SJSA1 (cell line): ENCODE results near the gene YJEFN3. TPM values are rescaled to one million over a fixed set of nuclear protein-coding genes. Genes with fewer than 3 reads are reported as not detected.

ENCODE experiments used
- DNase-seq, 2 experiments: peaks; one replicate each; pipeline ENCODE4 v3.0.0-alpha.2; 2015 to 2020; ENCODE audit warnings: low spot score in 2 of 2, low read depth in 1 of 2
- H3K27ac ChIP-seq: fragments of 250-450 bp; sonication (Bioruptor Pico); 2 replicates; pipeline ENCODE4 v1.5.1; 2020; ENCODE audit warnings: mild to moderate bottlenecking, moderate library complexity
- H3K27me3 ChIP-seq: fragments of 250-450 bp; sonication (Bioruptor Pico); replicated peaks from 2 replicates; pipeline ENCODE4 v1.5.1; 2020; ENCODE audit warnings: mild to moderate bottlenecking, moderate library complexity
- H3K36me3 ChIP-seq: fragments of 250-450 bp; sonication (Bioruptor Pico); 2 replicates; pipeline ENCODE4 v1.5.1; 2020; ENCODE audit warnings: mild to moderate bottlenecking
- H3K4me1 ChIP-seq: fragments of 250-450 bp; sonication (Bioruptor Pico); replicated peaks from 2 replicates; pipeline ENCODE4 v1.6.1; 2021; ENCODE audit warnings: mild to moderate bottlenecking
- H3K4me3 ChIP-seq: fragments of 250-450 bp; sonication (Bioruptor Pico); 2 replicates; pipeline ENCODE4 v1.5.1; 2020; ENCODE audit warnings: mild to moderate bottlenecking
- H3K9me3 ChIP-seq: fragments of 250-450 bp; sonication (Bioruptor Pico); replicated peaks from 2 replicates; pipeline ENCODE4 v1.5.1; 2020; ENCODE audit warnings: mild to moderate bottlenecking
- total RNA-seq: library from RNA; depleted of rRNA; stranded (reverse); fragments of >200 nt; shearing (Covaris generic); gene quantifications from 2 replicates; pipeline ENCODE4 v1.2.3, GENCODE V29; 2014

Gene YJEFN3
- total RNA-seq, 1 experiment from 2014 or later, result 1.8 TPM

DNA sequence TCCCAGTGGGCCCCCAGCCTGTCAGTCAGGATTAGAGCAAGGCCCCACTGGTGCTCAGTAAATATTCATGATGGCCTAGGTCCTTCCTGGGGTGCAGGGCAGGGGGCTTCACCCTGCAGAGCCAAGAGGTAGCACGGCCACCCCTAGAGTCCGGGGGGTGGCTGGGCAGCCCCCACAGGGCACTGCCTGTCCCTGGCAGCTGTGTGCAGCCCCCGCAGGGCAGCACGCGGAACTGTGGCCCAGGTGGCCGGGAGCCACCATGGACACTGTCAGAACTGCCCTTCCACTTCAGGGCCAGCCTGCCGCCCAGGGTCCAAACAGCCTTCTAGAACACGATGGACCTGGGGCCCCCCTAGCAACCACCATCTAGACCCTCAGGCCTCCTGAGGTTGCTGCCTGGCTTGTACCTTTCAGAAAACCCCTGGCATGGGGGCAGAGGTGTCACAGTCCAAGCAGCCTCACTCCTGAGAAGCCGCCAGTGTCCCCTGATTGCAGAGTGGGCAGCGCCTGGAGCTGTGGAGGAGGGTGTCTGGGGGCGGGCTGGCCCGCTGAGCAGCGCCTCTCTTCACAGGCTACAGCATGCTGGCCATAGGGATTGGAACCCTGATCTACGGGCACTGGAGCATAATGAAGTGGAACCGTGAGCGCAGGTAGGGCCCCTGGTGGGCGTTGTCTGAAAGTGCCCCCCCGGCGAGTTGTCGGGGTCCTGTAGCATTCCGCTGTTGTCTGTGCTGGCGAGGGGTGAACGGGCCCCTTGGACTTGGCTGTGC lies 2.9 kb upstream of the YJEFN3 start:
- Histone ChIP-seq H3K9me3 (no peaks in the 10 kb centered on the region), H3K36me3 (peaks cover 44% of the 10 kb centered on the region), H3K4me3 (no peak overlapping the region), H3K4me1 (no peaks in the 10 kb centered on the region), H3K27ac (no peak overlapping the region), H3K27me3 (no peaks in the 10 kb centered on the region)
- no peak for DNase-seq

DNA sequence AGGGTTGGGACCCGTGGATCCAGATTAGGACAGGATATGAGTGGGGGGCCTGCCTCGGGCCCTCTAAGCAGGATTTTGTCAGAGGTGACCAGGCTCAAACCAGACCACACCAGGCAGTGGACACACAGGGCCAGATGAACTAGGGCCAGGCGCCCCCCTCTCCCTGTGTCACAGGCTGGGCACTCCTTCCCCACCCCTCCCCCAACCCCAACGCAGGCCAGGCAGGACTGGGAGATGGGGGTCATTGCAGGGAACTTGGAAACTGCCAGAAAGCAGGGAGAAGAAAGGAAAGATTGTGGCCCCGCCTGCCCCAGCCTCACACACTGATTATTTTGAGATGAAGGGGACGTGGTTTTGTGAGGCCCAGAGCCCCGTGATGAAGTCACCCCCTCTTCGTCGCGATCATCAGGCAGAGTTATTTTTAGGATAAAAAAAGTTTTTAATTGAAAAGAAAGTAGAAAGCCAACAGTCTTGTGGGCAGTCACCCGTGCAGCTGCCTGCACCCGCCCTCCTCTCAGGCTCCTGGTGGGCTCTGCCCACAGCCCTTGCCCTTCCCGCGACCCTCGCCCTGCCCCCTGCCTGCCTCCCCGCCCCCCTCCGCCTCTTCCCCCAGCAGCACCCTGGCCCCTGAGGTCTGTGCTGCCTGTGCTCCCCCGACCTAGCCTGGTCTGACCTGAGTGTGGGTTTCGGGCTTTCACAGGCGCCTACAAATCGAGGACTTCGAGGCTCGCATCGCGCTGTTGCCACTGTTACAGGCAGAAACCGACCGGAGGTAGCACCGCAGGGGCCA lies 1.9 kb upstream of the YJEFN3 start:
- H3K36me3 ChIP-seq, result peaks cover 42% of the 10 kb centered on the region

DNA sequence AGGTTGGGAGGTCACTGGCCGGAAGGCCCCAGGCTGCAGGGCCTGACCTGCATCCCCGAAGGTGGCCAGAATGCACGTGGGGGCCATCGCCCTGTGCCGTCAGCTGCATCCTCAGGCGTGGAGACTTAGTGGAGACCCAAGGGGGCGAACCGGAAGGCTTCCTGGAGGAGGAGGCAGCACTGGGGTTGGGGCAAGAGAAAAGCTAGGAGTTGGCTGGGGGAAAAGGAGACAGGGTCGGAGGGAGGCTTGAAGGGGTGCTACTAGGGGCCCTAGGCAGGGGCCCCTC lies 1.4 kb upstream of the YJEFN3 start:
- Histone ChIP-seq H3K36me3 (peaks cover 42% of the 10 kb centered on the region), H3K27ac (no peak overlapping the region), H3K9me3 (no peaks in the 10 kb centered on the region), H3K4me1 (peaks cover 5% of the 10 kb centered on the region), H3K4me3 (no peak overlapping the region), H3K27me3 (no peaks in the 10 kb centered on the region)
- no peak for DNase-seq

More for the DNA sequence above, 1.9 kb upstream of the YJEFN3 start:
- Histone ChIP-seq H3K9me3 (no peaks in the 10 kb centered on the region), H3K27ac (no peak overlapping the region), H3K4me3 (no peak overlapping the region), H3K4me1 (no peaks in the 10 kb centered on the region), H3K27me3 (no peaks in the 10 kb centered on the region)
- no peak for DNase-seq

DNA sequence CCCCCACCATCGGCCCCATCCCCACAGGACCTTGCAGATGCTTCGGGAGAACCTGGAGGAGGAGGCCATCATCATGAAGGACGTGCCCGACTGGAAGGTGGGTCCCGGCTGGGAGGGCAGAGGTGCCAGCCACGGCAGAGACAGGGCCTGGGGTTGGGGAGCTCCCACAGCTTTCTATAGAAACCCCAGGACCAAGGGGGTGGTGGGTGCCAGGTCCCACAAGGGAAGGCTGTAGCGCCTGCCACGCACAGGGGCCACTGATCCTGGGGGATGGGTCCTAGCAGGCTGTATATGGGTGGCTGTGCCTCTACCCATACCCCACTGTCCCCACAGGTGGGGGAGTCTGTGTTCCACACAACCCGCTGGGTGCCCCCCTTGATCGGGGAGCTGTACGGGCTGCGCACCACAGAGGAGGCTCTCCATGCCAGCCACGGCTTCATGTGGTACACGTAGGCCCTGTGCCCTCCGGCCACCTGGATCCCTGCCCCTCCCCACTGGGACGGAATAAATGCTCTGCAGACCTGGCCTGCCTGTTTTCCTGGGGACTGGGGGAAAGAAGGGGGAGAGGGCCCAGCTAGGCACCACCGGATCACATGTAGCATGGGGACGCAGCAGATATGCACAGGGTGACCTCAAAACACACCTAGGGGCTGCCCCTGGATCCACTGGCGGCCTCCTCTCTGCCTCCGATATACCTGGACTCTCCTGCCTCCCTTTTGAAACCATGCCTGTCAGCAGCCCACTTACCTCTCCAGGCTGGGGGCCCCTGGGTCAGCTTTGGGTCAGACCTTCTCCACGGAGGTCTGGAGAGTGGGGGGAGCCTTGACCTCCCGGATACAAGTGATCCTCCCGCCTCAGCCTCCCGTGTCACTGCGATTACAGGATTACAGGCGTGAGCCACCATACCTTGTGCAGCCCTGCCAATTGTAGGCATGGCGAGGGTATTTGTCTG lies 761 bp upstream of the YJEFN3 start:
- DNase-seq, result no peak
- Histone ChIP-seq H3K9me3 (no peaks in the 10 kb centered on the region), H3K27ac (no peak overlapping the region), H3K27me3 (no peaks in the 10 kb centered on the region), H3K4me1 (peaks cover 6% of the 10 kb centered on the region), H3K36me3 (peaks cover 40% of the 10 kb centered on the region), H3K4me3 (no peak overlapping the region)

DNA sequence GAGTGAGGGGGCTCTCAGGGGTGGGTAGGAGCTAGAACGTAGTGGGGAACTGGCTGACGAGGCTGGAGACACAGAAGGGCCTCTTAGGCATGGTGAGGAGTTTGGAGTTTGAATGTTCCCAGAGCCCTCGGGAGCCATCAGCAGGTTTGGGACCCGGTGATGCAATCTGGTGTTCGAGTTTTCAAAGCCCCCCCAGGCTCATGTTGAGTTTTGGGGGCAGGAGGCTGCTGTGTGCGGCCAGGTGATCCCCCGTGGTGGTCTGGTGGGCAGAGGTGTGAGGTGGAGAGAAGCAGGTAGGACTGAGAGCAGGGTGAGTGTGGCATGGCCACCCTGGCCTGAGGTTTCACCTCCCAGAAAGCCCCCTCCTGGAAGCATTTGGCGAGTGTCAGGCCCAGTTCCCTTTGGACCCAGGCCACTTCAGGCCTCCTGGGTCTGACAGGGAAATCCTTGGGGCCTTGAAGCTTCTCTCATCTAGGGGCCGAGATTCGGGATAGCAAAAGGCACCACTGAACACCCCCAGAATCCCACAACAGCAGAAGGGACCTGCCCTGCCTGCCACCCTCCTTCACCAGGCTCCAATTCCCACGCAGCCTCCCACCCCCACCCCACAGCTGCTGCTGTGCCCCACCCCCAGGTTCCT lies 1.2 kb downstream of the YJEFN3 start:
- no peak for DNase-seq
- no peak overlapping the region for H3K27ac ChIP-seq

DNA sequence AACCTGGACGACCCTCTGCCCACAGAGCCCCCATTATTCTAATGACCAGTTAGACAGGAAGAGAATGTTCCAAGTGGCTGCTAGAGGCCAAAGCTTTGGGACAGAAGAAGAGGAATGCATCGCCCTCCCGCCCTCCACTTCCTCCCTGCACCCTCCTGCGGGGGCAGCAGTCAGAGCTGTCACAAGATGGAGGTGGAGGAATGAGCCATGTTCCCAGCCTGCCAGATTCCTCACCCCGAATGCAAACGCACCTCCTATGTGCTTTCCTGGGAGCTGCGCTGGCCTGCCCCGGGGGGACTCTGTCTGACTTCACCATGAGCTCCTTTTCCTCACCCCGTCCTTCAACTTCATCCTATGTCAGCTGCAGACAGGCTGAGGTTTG lies 1.7 kb downstream of the YJEFN3 start:
- Histone ChIP-seq H3K9me3 (no peaks in the 10 kb centered on the region), H3K27me3 (no peaks in the 10 kb centered on the region), H3K4me3 (no peak overlapping the region), H3K4me1 (peaks cover 6% of the 10 kb centered on the region), H3K27ac (no peak overlapping the region), H3K36me3 (peaks cover 33% of the 10 kb centered on the region)
- no peak for DNase-seq

More for the DNA sequence above, 1.2 kb downstream of the YJEFN3 start:
- H3K9me3 ChIP-seq, result no peaks in the 10 kb centered on the region
- H3K36me3 ChIP-seq, result peaks cover 34% of the 10 kb centered on the region
- H3K4me3 ChIP-seq, result no peak overlapping the region
- no peaks in the 10 kb centered on the region for H3K27me3 ChIP-seq
- H3K4me1 ChIP-seq, result peaks cover 6% of the 10 kb centered on the region

DNA sequence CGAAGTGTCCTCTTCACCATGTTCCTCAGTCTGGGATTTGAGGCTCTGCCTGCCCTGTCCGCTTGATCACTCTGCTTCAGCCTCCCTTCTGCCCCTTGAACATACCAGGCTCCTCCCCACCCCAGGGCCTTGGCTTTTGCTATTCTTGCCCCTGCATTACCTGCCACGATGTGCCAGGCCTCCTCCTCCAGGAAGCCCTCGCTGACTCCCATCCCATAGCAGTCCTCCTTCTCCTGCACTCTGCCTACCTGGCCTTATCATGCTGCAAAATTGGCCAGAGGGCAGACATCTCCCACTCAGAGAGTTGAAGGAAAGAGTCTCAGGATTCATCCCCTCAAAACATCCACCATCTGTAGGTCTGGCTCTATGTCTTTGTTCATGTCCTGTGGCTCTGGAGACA lies 2.2 kb downstream of the YJEFN3 start:
- peaks cover 6% of the 10 kb centered on the region for H3K4me1 ChIP-seq
- H3K9me3 ChIP-seq, result no peaks in the 10 kb centered on the region
- no peaks in the 10 kb centered on the region for H3K27me3 ChIP-seq
- H3K27ac ChIP-seq, result no peak overlapping the region
- DNase-seq, result no peak
- no peak overlapping the region for H3K4me3 ChIP-seq
- peaks cover 30% of the 10 kb centered on the region for H3K36me3 ChIP-seq

DNA sequence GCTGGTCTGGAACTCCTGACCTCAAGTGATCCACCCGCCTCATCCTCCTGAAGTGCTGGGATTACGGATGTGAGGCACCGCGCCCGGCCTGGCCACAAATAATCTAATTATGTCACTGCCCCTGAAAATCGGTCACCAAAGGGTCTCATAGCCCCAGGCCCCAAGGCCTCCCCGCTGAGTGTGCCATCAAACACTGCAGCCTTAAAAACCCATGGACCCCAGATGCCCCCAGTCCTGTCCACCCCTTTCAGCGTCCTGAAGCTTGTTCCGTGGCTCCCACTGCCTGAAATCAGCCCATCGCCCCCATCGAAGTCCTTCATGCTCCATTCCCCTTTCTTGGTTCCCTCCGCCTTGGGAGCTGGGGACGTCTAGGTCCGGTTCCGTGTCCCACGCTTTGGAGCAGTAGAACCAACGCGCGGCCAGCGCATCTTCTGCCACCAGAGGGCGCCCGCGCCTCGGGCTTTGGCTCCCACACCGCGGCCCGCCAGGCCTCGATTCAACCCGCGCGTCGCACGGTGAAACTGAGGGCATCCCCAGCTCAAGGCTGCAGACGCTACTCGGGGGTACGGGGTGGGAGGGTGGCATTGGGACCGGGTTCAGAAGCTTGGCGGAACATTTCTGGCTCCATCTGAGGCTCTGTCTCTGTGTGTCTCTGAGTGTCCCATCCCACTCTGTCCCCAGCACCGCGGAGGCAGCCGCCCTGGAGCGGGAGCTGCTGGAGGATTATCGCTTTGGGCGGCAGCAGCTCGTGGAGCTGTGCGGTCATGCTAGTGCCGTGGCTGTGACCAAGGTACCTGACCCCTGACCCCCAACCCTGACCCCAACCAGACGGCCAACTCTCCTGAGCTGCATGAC lies 3.5 kb downstream of the YJEFN3 start:
- H3K36me3 ChIP-seq, result peaks cover 22% of the 10 kb centered on the region
- peaks cover 6% of the 10 kb centered on the region for H3K4me1 ChIP-seq
- peak; percentile 49 to 74 for DNase-seq
- no peak overlapping the region for H3K4me3 ChIP-seq
- H3K9me3 ChIP-seq, result no peaks in the 10 kb centered on the region
- H3K27ac ChIP-seq, result no peak overlapping the region
- H3K27me3 ChIP-seq, result no peaks in the 10 kb centered on the region

DNA sequence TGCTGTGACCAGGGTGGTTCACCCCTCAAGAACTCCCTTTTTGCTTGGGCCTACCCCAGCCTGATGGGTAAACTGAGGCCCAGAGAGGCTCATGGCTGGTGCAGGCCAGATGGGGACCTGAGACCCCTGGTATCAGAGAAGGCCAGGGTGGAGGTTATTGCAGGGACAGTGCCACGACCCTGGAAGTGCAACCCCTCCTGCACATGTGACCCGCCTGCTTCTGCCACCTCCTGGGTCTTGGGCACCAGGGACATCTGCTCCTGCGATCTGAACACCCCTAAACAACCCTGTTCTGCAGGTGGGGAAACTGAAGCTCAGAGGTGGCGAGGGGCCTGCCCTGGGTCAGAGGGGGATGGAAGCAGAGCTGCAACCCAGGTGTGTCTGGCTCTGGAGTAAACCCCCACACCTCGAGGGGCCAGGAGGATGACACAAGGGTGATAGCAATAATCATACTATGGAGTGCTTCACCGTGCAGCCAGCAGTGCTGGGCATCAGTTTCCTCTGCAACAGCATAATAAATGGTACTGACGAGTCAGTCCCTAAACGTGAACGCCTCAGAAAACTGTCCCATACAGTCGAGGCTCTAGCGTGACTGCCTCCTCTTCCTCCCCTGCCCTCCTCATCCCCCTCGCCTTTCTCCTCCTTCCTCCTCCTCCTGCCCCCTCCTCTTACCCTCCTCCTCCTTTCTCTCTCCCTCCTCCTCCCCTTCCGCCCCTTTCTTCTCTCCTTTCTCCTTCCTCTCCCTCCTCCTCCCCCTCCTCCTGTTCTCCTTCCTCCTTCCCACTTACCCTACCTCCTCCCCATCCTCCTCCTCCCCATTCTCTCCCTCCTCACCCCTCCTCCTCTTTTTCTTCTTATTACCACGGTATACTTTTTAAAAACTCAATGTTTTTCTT lies 4.3 kb downstream of the YJEFN3 start:
- no peak for DNase-seq
- H3K4me1 ChIP-seq, result peaks cover 6% of the 10 kb centered on the region
- H3K27me3 ChIP-seq, result no peaks in the 10 kb centered on the region
- no peak overlapping the region for H3K4me3 ChIP-seq
- H3K27ac ChIP-seq, result no peak overlapping the region
- peaks cover 13% of the 10 kb centered on the region for H3K36me3 ChIP-seq
- no peaks in the 10 kb centered on the region for H3K9me3 ChIP-seq

DNA sequence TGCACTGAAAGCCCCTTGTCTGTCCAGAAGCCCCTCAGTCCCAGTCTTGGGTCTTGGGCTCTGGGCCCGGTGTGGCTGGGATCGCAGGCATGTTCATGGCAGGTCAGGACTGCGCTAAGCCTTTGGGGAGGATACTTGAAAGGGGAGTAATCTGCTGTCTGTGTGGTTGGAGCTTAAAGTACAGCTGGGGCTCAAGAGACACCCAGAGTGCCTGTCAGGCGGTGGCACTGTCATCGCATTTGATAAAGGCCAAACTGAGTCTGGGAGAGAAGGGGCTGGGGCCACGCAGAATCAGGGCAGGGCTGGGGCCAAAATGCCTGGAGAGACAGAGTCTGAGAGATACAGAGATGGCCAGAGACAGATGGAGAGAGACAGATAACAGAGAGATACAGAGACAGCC lies 5.1 kb downstream of the YJEFN3 start:
- no peak overlapping the region for H3K27ac ChIP-seq
- no peak overlapping the region for H3K4me3 ChIP-seq
- H3K4me1 ChIP-seq, result peaks cover 9% of the 10 kb centered on the region
- no peaks in the 10 kb centered on the region for H3K9me3 ChIP-seq
- no peaks in the 10 kb centered on the region; the same call in 1 of the 2 replicates for H3K27me3 ChIP-seq
- no peak for DNase-seq
- H3K36me3 ChIP-seq, result peaks cover 8% of the 10 kb centered on the region; the same call in 1 of the 2 replicates

DNA sequence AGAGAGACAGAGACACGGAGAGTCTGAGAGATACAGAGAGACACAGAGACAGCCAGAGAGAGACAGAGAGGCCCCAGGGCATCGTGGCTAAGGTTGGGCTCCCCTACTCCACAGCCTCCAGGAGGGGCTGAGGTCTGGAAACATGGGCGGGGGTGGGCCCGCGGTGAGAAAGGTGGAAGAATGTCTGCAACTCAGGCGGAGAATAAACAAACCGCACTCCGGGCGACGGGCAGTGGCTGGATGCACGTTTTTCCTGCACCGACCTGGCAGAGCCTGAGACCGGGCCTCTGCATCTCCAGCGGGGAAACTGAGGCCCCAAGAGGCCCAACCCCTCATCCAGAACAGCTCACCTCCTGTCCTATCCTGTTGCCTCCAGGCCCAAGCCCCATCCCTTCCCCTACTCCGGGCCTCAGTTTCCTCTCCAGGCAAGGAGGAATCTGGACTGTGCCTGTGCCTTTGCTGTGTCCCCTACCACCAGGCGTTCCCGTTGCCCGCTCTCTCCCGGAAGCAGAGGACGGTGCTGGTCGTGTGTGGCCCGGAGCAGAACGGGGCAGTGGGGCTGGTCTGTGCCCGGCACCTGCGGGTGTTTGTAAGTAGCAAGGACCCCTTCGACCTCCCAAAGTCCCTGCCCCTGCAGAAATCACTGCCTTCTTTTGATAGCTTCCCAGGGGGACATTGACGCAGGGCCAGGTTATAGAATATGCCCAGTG lies 6.0 kb downstream of the YJEFN3 start:
- Histone ChIP-seq H3K4me3 (no peak overlapping the region), H3K36me3 (peaks cover 6% of the 10 kb centered on the region; the same call in 1 of the 2 replicates), H3K27ac (no peak overlapping the region), H3K4me1 (peaks cover 9% of the 10 kb centered on the region), H3K27me3 (no peaks in the 10 kb centered on the region; the same call in 1 of the 2 replicates), H3K9me3 (no peaks in the 10 kb centered on the region)
- no peak for DNase-seq
